GM23248 (cell line): ENCODE measurements around the gene ZNF692.

Source experiments
- EZH2 ChIP-seq: fragments of 200-600 bp; sonication (generic); IDR thresholded peaks from 2 replicates; pipeline ENCODE4 v1.6.1; 2018; ENCODE audit warnings: antibody characterized with exemption, mild to moderate bottlenecking; ENCODE audit not compliant: insufficient read depth, poor library complexity, severe bottlenecking
- EZH2phosphoT487 ChIP-seq: fragments of 200-600 bp; sonication (generic); IDR thresholded peaks from 2 replicates; pipeline ENCODE4 v1.6.1; 2018; ENCODE audit warnings: antibody characterized with exemption, moderate library complexity, mild to moderate bottlenecking, low read depth; ENCODE audit not compliant: insufficient read depth

GRCh38 chr1:248821101-248821500, 37.8 kb downstream of the ZNF692 start:
- no peak for TF ChIP-seq EZH2
- no peak for TF ChIP-seq EZH2phosphoT487
